GM19467 (cell line): ENCODE measurements around the gene CEP192.
A peak's percentile ranks its signal among the peaks of the same experiment; 100 is the strongest.

Experiments
- ATAC-seq: cut with Tn5 transposase; IDR thresholded peaks from one replicate; pipeline ENCODE4 v1.9.1; 2021; ENCODE audit warnings: mild to moderate bottlenecking, moderate library complexity; ENCODE audit not compliant: unreplicated experiment

CEP192 gene

GRCh38 chr18:13099113-13099512 lies 108.0 kb downstream of the CEP192 start:
- ATAC-seq = no peak

- ATAC-seq = no peak
Measured at GRCh38 chr18:13100942-13101658, 109.9 kb downstream of the CEP192 start.

- ATAC-seq = no peak
Measured at GRCh38 chr18:13101659-13102197, 110.6 kb downstream of the CEP192 start.

GRCh38 chr18:13103366-13103765 lies 112.2 kb downstream of the CEP192 start:
- no peak for ATAC-seq

GRCh38 chr18:13105059-13105458 lies 113.9 kb downstream of the CEP192 start:
- ATAC-seq = no peak

- ATAC-seq = no peak
Measured at GRCh38 chr18:13107074-13107473, 115.9 kb downstream of the CEP192 start.

- ATAC-seq = no peak
Measured at GRCh38 chr18:13108330-13108729, 117.2 kb downstream of the CEP192 start.

GRCh38 chr18:13110559-13110958 lies 119.4 kb downstream of the CEP192 start:
- no peak for ATAC-seq

- no peak for ATAC-seq
Measured at GRCh38 chr18:13112982-13113381, 121.8 kb downstream of the CEP192 start.

GRCh38 chr18:13120255-13120654 lies 129.1 kb downstream of the CEP192 start:
- ATAC-seq = no peak

GRCh38 chr18:13120983-13121441 lies 129.8 kb downstream of the CEP192 start:
- ATAC-seq = no peak

GRCh38 chr18:13124411-13124810 lies 133.2 kb downstream of the CEP192 start:
- no peak for ATAC-seq

- ATAC-seq = no peak
Measured at GRCh38 chr18:13125191-13125590, 134.0 kb downstream of the CEP192 start.

- ATAC-seq = no peak
Measured at GRCh38 chr18:13126966-13127598, 135.9 kb downstream of the CEP192 start.

GRCh38 chr18:13131283-13131682 lies 140.1 kb downstream of the CEP192 start:
- no peak for ATAC-seq

GRCh38 chr18:13134551-13135401 lies 143.6 kb downstream of the CEP192 start:
- ATAC-seq = no peak

- no peak for ATAC-seq
Measured at GRCh38 chr18:13136056-13136903, 145.1 kb downstream of the CEP192 start.

GRCh38 chr18:13136904-13137669 lies 145.9 kb downstream of the CEP192 start:
- ATAC-seq = no peak

- peak; percentile 63 for ATAC-seq
Measured at GRCh38 chr18:13137670-13138419, 146.7 kb downstream of the CEP192 start.
